CD14-positive monocyte (primary cell): Measurements from ENCODE around the gene MYORG. TPM values are rescaled to one million over a fixed set of nuclear protein-coding genes. Genes with fewer than 3 reads are reported as not detected.

ENCODE experiments used
- DNase-seq, 3 donors: peaks; one replicate each; pipeline ENCODE4 v3.0.0-alpha.2; 2011 to 2022
- H2AFZ ChIP-seq: 2 replicates; pipeline ENCODE4 v1.6.0; 2012; ENCODE audit warnings: mild to moderate bottlenecking, low read depth, low read length, inconsistent platforms; ENCODE audit not compliant: insufficient read depth, poor library complexity, severe bottlenecking
- H3K27ac ChIP-seq, 2 donors: 1 replicate in 1 of 2; 2 replicates in 1 of 2; pipeline ENCODE4 v1.5.1; 2012 to 2013; ENCODE audit warnings: low read length in 2 of 2, control low read depth in 1 of 2, inconsistent platforms in 1 of 2, low read depth in 1 of 2, mild to moderate bottlenecking in 1 of 2
- H3K27me3 ChIP-seq, 2 donors: one replicate each; pipeline versions ENCODE4 v1.6.0 to v1.6.1; 2011 to 2013; ENCODE audit warnings: low read length in 2 of 2; ENCODE audit not compliant: control insufficient read depth in 2 of 2, insufficient read depth in 2 of 2
- H3K36me3 ChIP-seq, 2 donors: replicated peaks in 1 of 2; 1 replicate in 1 of 2; 2 replicates in 1 of 2; pipeline versions ENCODE4 v1.5.1 to v1.6.1; 2012 to 2013; ENCODE audit warnings: low read length in 2 of 2, control low read depth in 1 of 2, inconsistent platforms in 1 of 2, mild to moderate bottlenecking in 1 of 2; ENCODE audit not compliant: insufficient read depth in 2 of 2, control insufficient read depth in 1 of 2
- H3K4me1 ChIP-seq, 2 donors: 1 replicate in 1 of 2; 2 replicates in 1 of 2; pipeline versions ENCODE4 v1.5.1 to v1.6.1; 2012 to 2013; ENCODE audit warnings: low read length in 2 of 2, control low read depth in 1 of 2, inconsistent platforms in 1 of 2, mild to moderate bottlenecking in 1 of 2, moderate library complexity in 1 of 2; ENCODE audit not compliant: insufficient read depth in 2 of 2, control insufficient read depth in 1 of 2
- H3K4me2 ChIP-seq: replicated peaks from 2 replicates; pipeline ENCODE3; 2012; ENCODE audit warnings: low read length, moderate library complexity, mild to moderate bottlenecking; ENCODE audit not compliant: poor library complexity, severe bottlenecking; ENCODE audit errors: extremely low read depth
- H3K4me3 ChIP-seq, 3 experiments: fragments of 200-600 bp in 1 of 3; sonication (generic) in 1 of 3; replicated peaks in 1 of 3; 1 replicate in 2 of 3; 2 replicates in 1 of 3; pipeline ENCODE4 v1.5.1; 2011 to 2013; ENCODE audit warnings: low read length in 3 of 3, mild to moderate bottlenecking in 3 of 3, control low read depth in 2 of 3, low read depth in 2 of 3, inconsistent platforms in 1 of 3, moderate library complexity in 1 of 3
- H3K79me2 ChIP-seq: 2 replicates; pipeline ENCODE4 v1.6.0; 2012; ENCODE audit warnings: mild to moderate bottlenecking, control low read depth, inconsistent platforms, low read length, moderate library complexity; ENCODE audit not compliant: insufficient read depth
- H3K9ac ChIP-seq: 2 replicates; pipeline ENCODE4 v1.6.0; 2017; ENCODE audit warnings: low read length, mild to moderate bottlenecking; ENCODE audit not compliant: insufficient read depth, poor library complexity, severe bottlenecking
- H3K9me3 ChIP-seq, 2 donors: replicated peaks in 1 of 2; 1 replicate in 1 of 2; 2 replicates in 1 of 2; pipeline versions ENCODE4 v1.5.1 to v1.6.1; 2012 to 2013; ENCODE audit warnings: low read length in 2 of 2, control low read depth in 1 of 2; ENCODE audit not compliant: control insufficient read depth in 1 of 2, insufficient read depth in 1 of 2
- H4K20me1 ChIP-seq: 2 replicates; pipeline ENCODE4 v1.6.0; 2012; ENCODE audit warnings: mild to moderate bottlenecking, low read length, control low read depth, moderate library complexity; ENCODE audit not compliant: insufficient read depth
- H3K27ac Mint-ChIP-seq, 7 donors: one replicate each; pipeline ENCODE4 v1.8.0; 2020; ENCODE audit warnings: mild to moderate bottlenecking in 7 of 7, mixed read lengths in 7 of 7, moderate library complexity in 6 of 7, inconsistent platforms in 2 of 7
- H3K27me3 Mint-ChIP-seq, 3 donors: one replicate each; pipeline ENCODE4 v1.8.0; 2021 to 2022; ENCODE audit warnings: low read depth in 3 of 3, mild to moderate bottlenecking in 3 of 3, mixed read lengths in 3 of 3, moderate library complexity in 3 of 3, inconsistent platforms in 1 of 3
- H3K36me3 Mint-ChIP-seq, 2 donors: one replicate each; pipeline ENCODE4 v1.8.0; 2020; ENCODE audit warnings: mixed read lengths in 2 of 2, inconsistent platforms in 1 of 2, mild to moderate bottlenecking in 1 of 2
- H3K4me1 Mint-ChIP-seq: one replicate; pipeline ENCODE4 v1.8.0; 2020; ENCODE audit warnings: mild to moderate bottlenecking, mixed read lengths
- H3K4me3 Mint-ChIP-seq, 2 donors: one replicate each; pipeline ENCODE4 v1.8.0; 2020; ENCODE audit warnings: mild to moderate bottlenecking in 2 of 2, mixed read lengths in 2 of 2, moderate library complexity in 1 of 2
- H3K9me3 Mint-ChIP-seq, 7 donors: one replicate each; pipeline ENCODE4 v1.8.0; 2020 to 2022; ENCODE audit warnings: mixed read lengths in 7 of 7, mild to moderate bottlenecking in 6 of 7, moderate library complexity in 6 of 7, inconsistent platforms in 2 of 7
- WGBS: methylation state at CpG from one replicate; pipeline ENCODE4 v1.1.5; 2013; ENCODE audit warnings: missing lambda C conversion rate; ENCODE audit not compliant: insufficient coverage; 5-methylcytosine and 5-hydroxymethylcytosine counted together
- intact Hi-C, 2 donors: fragments of 100-400 bp; cut with micrococcal nuclease; formaldehyde crosslinking; loops; one replicate each; pipeline versions ENCODE4 v1.15.0 to v1.15.1; 2023
- polyA plus RNA-seq, 3 donors: library from polyadenylated mRNA; depleted of rRNA in 1 of 3; unstranded in 2 of 3; stranded (reverse) in 1 of 3; fragments of 300-500 nt in 2 of 3; fragments of >200 nt in 1 of 3; fragmentation: Illumina TruSeq in 2 of 3; gene quantifications; 1 replicate in 2 of 3; 2 replicates in 1 of 3; pipeline ENCODE4 v1.2.3, GENCODE V29; 2012 to 2021
- TF ChIP-seq, protein P1 (sequence below): fragments of 200-600 bp; IDR thresholded peaks from one replicate; pipeline ENCODE4 v1.8.0; 2022; ENCODE audit warnings: antibody characterized with exemption, mild to moderate bottlenecking

The MYORG gene
- polyA plus RNA-seq, 3 donors = 0.01 to 0.05 TPM; not detected in 1

DNA sequence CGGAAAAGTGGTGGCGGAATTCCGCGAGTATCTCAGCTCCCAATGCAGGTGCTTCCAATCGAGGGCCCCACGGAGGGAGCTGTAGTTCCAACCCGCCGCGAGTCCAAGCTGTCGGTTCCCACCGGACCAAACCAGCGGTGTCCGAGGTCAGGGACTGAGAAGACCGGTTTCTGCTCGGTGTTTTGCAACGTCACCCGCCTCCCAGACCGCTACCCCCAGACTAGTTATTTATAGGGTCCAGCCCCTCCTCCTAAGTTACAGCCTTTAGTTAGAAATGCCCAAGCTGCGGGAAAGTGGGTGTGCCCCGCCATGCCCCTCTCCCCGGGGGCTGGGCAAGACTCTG lies 677 bp upstream of the MYORG start:
- Mint-ChIP-seq H3K4me3 (peak overlapping the region; percentile 89 to 94), H3K36me3 (peaks cover 0 to 6% of the 10 kb centered on the region in 2 donors), H3K4me1 (peaks cover 39% of the 10 kb centered on the region), H3K27me3 (peaks cover 33 to 51% (median 36%) of the 10 kb centered on the region in 3 donors), H3K9me3 (peaks cover 0 to 5% (median under 1%) of the 10 kb centered on the region in 7 donors), H3K27ac (peak overlapping the region in 2 of 7 donors; percentile 18 to 71)
- H3K9ac ChIP-seq = peak overlapping the region; percentile 61
- H3K79me2 ChIP-seq = no peaks in the 10 kb centered on the region
- peaks cover 0 to 27% of the 10 kb centered on the region in 2 donors for H3K27me3 ChIP-seq
- H3K27ac ChIP-seq = no peak overlapping the region
- H3K36me3 ChIP-seq = no peaks in the 10 kb centered on the region
- peak overlapping the region; percentile 56 to 90 (median 74) for H3K4me3 ChIP-seq
- H4K20me1 ChIP-seq = no peaks in the 10 kb centered on the region
- peak overlapping the region; percentile 87 for H2AFZ ChIP-seq
- peak overlapping the region; percentile 92 for H3K4me2 ChIP-seq
- H3K4me1 ChIP-seq = peaks cover 35 to 45% of the 10 kb centered on the region in 2 donors
- no peak for DNase-seq
- TF ChIP-seq, protein P1, sequence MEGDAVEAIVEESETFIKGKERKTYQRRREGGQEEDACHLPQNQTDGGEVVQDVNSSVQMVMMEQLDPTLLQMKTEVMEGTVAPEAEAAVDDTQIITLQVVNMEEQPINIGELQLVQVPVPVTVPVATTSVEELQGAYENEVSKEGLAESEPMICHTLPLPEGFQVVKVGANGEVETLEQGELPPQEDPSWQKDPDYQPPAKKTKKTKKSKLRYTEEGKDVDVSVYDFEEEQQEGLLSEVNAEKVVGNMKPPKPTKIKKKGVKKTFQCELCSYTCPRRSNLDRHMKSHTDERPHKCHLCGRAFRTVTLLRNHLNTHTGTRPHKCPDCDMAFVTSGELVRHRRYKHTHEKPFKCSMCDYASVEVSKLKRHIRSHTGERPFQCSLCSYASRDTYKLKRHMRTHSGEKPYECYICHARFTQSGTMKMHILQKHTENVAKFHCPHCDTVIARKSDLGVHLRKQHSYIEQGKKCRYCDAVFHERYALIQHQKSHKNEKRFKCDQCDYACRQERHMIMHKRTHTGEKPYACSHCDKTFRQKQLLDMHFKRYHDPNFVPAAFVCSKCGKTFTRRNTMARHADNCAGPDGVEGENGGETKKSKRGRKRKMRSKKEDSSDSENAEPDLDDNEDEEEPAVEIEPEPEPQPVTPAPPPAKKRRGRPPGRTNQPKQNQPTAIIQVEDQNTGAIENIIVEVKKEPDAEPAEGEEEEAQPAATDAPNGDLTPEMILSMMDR = no peak
- 0% methylated on average over 16 of the region's 21 CpGs for WGBS
- H3K9me3 ChIP-seq = peaks cover 0 to under 1% of the 10 kb centered on the region in 2 donors
- intact Hi-C loops = loop anchor here (5.0 kb wide), 3 partner anchors 45 to 145 kb away; partner anchors contain the start of genes DNAI1 (in 1 of the 2), ENHO (in 1 of the 2) and FAM219A (in 1 of the 2)

DNA sequence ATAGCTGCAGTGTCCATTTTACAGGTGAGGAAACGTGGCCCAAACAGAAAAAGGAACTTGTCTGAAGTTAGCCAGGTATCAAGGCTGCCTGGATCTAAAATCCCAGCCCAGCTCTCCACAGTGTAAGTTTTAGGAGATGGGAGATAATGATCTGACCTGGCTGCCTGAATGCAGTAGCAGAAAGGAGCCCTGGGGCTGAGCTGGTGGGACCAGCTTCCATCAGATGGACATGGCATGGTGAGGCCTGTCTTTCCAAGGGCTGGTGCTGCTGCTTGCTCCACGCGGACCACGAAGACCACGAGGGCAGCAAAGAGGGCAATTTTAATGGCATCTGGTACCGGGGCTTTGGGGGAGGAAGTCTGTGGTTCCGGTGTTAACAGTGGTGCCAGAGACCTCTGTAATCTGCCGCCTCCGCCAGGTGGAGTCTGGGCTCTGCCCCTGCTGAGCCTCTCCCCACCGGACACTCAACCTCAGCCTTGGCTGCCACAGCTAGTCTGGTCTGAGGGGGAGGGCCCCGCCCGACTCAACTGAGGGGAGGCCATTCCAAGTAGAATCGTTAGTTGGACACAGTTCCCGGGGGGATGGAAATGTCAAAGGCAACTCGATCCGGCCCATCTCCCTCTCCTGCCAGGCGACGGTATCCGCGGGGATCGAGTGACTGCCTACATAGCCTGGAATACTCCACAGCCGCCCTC lies 650 bp downstream of the MYORG start:
- peaks cover 0 to 5% of the 10 kb centered on the region in 2 donors for H3K36me3 Mint-ChIP-seq
- intact Hi-C loops = loop anchor here (5.0 kb wide), 3 partner anchors 44 to 146 kb away; partner anchors contain the start of genes DNAI1 (in 1 of the 2), ENHO (in 1 of the 2) and FAM219A (in 1 of the 2)
- Histone ChIP-seq H3K9ac (peak overlapping the region; percentile 61), H3K36me3 (no peaks in the 10 kb centered on the region), H3K27me3 (peaks cover 0 to 14% of the 10 kb centered on the region in 2 donors), H3K27ac (no peak overlapping the region), H4K20me1 (no peaks in the 10 kb centered on the region), H3K79me2 (no peaks in the 10 kb centered on the region), H3K4me3 (peak overlapping the region; percentile 56 to 90 (median 74)), H3K4me1 (peaks cover 31 to 40% of the 10 kb centered on the region in 2 donors), H3K4me2 (peak overlapping the region; percentile 92), H2AFZ (peak overlapping the region; percentile 87), H3K9me3 (peaks cover 12 to 14% of the 10 kb centered on the region in 2 donors)
- H3K27me3 Mint-ChIP-seq = peaks cover 19 to 40% (median 23%) of the 10 kb centered on the region in 3 donors
- WGBS = 2% methylated on average over 18 of the region's 22 CpGs
- peak overlapping the region in 5 of 7 donors; percentile 50 to 78 (median 68) for H3K27ac Mint-ChIP-seq
- peaks cover 7 to 15% (median 11%) of the 10 kb centered on the region in 7 donors for H3K9me3 Mint-ChIP-seq
- H3K4me1 Mint-ChIP-seq = peaks cover 33% of the 10 kb centered on the region
- no peak for DNase-seq
- peak overlapping the region; percentile 89 to 94 for H3K4me3 Mint-ChIP-seq
- TF ChIP-seq, protein P1 = no peak
